ENCODE data around the gene MTHFD1L.
"Not testable (repeated sequence)": the region's sequence is repeated elsewhere in the genome, so short reads cannot be mapped to it uniquely, and the experiment has no call there.

Gene MTHFD1L

GRCh38 chr6:151034825-151035781 is 169.6 kb downstream of the MTHFD1L start:
- Histone ChIP-seq H3K9me3 (ENCODE audit: insufficient read depth, low read length) (peaks cover 1% of the 10 kb centered on the region; the same call in 1 of the 2 replicates), H3K27me3 (ENCODE audit: insufficient read depth, insufficient read length) (no peaks in the 10 kb centered on the region), H3K4me1 (ENCODE audit: insufficient read depth, insufficient read length) (no peaks in the 10 kb centered on the region), H3K9ac (ENCODE audit: insufficient read length, low read depth) (no peak overlapping the region), H3K4me3 (ENCODE audit: insufficient read length, low read depth) (no peak overlapping the region), H3K36me3 (ENCODE audit: insufficient read depth, insufficient read length, low read length) (peaks cover 27% of the 10 kb centered on the region)
- no peak for DNase-seq (ENCODE audit: low read depth, low spot score)
- TF ChIP-seq SUZ12 (IDR thresholded peaks at IDR 0.05; ENCODE audit: extremely low read depth, insufficient read depth, insufficient read length) (no peak), ZNF274 (IDR thresholded peaks at IDR 0.05; ENCODE audit: low read depth, low read length) (no peak), YY1 (IDR thresholded peaks at IDR 0.05; ENCODE audit: insufficient read depth, insufficient read length) (no peak)

DNA sequence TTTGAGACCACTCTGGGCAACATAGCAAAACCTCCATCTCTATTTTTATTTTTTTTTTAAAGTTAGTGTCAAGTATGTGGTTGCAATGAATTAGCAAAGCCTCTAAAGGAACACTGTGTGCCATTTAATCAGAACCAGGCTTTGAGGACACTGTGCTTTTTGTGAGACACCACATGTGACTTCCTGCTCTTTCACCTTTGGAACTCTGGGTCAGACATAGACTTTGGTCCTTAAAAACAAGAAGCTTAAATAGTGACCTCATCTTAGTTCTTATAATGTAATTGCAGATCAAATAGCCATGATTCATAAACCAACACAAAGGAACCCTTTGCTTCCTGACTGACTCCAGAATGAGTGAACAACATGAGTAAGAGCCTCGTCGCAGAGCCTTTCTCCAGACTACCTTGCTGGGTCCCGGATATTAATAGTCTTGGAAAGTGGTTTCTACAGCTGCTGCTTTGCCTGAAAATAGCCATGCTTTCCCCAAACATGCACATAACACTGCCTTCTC is 170.8 kb downstream of the MTHFD1L start:
- not testable (repeated sequence) for H3K9ac ChIP-seq (ENCODE audit: insufficient read length, low read depth); H3K9me3 ChIP-seq (ENCODE audit: insufficient read depth, low read length); H3K4me3 ChIP-seq (ENCODE audit: insufficient read length, low read depth); H3K27me3 ChIP-seq (ENCODE audit: insufficient read depth, insufficient read length); H3K4me1 ChIP-seq (ENCODE audit: insufficient read depth, insufficient read length); DNase-seq (ENCODE audit: low read depth, low spot score)
- H3K36me3 ChIP-seq (ENCODE audit: insufficient read depth, insufficient read length, low read length) = peaks cover 27% of the 10 kb centered on the region

- H3K9ac ChIP-seq (ENCODE audit: insufficient read length, low read depth) = no peak overlapping the region
- peaks cover 6% of the 10 kb centered on the region; the same call in 1 of the 2 replicates for H3K9me3 ChIP-seq (ENCODE audit: insufficient read depth, low read length)
- DNase-seq (ENCODE audit: low read depth, low spot score) = no peak
- peaks cover 27% of the 10 kb centered on the region for H3K36me3 ChIP-seq (ENCODE audit: insufficient read depth, insufficient read length, low read length)
- TF ChIP-seq SUZ12 (IDR thresholded peaks at IDR 0.05; ENCODE audit: extremely low read depth, insufficient read depth, insufficient read length) (no peak), YY1 (IDR thresholded peaks at IDR 0.05; ENCODE audit: insufficient read depth, insufficient read length) (no peak), ZNF274 (IDR thresholded peaks at IDR 0.05; ENCODE audit: low read depth, low read length) (no peak)
- no peaks in the 10 kb centered on the region for H3K27me3 ChIP-seq (ENCODE audit: insufficient read depth, insufficient read length)
- no peak overlapping the region for H3K4me3 ChIP-seq (ENCODE audit: insufficient read length, low read depth)
- H3K4me1 ChIP-seq (ENCODE audit: insufficient read depth, insufficient read length) = no peaks in the 10 kb centered on the region
Observed at GRCh38 chr6:151036869-151037680, 171.6 kb downstream of the MTHFD1L start.

DNA sequence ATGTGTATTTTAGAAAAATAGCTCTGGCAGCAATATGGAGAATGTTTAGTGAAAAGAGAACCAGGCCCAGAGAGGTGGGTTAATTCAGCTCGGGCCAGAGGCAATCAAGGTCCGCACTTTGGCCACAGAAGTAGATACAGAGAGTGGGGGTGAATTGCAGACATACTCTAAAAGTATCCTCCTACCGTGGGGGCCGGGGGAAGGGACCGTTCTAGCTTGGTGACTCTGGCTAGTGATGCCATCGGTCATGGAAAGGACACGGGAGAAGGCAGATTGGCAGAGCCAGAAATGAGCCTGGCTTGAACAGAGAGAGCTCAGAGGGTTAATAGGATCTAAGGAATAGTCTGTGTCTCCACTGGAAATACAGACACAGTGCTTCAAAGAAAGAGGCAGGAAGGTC is 173.1 kb downstream of the MTHFD1L start:
- Histone ChIP-seq H3K4me3 (ENCODE audit: insufficient read length, low read depth) (no peak overlapping the region), H3K27me3 (ENCODE audit: insufficient read depth, insufficient read length) (no peaks in the 10 kb centered on the region), H3K9ac (ENCODE audit: insufficient read length, low read depth) (no peak overlapping the region), H3K9me3 (ENCODE audit: insufficient read depth, low read length) (peaks cover 6% of the 10 kb centered on the region; the same call in 1 of the 2 replicates), H3K4me1 (ENCODE audit: insufficient read depth, insufficient read length) (no peaks in the 10 kb centered on the region), H3K36me3 (ENCODE audit: insufficient read depth, insufficient read length, low read length) (peaks cover 27% of the 10 kb centered on the region)
- no peak for DNase-seq (ENCODE audit: low read depth, low spot score)
- no peak for TF ChIP-seq YY1 (IDR thresholded peaks at IDR 0.05; ENCODE audit: insufficient read depth, insufficient read length)
- TF ChIP-seq ZNF274 (IDR thresholded peaks at IDR 0.05; ENCODE audit: low read depth, low read length) = no peak
- no peak for TF ChIP-seq SUZ12 (IDR thresholded peaks at IDR 0.05; ENCODE audit: extremely low read depth, insufficient read depth, insufficient read length)

GRCh38 chr6:151040888-151041521 is 175.5 kb downstream of the MTHFD1L start:
- H3K4me1 ChIP-seq (ENCODE audit: insufficient read depth, insufficient read length); H3K4me3 ChIP-seq (ENCODE audit: insufficient read length, low read depth); H3K9ac ChIP-seq (ENCODE audit: insufficient read length, low read depth); DNase-seq (ENCODE audit: low read depth, low spot score); H3K9me3 ChIP-seq (ENCODE audit: insufficient read depth, low read length); H3K27me3 ChIP-seq (ENCODE audit: insufficient read depth, insufficient read length): not testable (repeated sequence)
- H3K36me3 ChIP-seq (ENCODE audit: insufficient read depth, insufficient read length, low read length) = peaks cover 21% of the 10 kb centered on the region

DNA sequence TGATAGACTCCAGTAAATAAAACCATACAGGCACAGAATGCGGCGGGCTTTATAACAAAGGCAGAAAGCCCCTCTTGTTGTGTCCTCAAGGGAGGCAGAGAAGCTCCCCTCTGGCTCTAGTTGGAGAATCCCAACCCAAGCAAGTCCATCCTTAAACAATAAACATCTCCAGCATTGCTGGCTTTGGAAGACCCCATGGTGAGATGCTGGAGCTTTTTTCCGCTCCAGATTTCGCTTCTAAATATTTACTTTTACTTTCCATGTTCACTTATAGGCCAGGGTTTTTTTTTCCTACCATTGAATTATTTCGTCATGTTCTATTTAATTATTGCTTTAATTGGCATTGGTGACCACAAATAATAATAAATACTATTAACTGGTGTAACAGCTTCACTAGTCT is 176.2 kb downstream of the MTHFD1L start:
- peaks cover 5% of the 10 kb centered on the region for H3K4me1 ChIP-seq (ENCODE audit: insufficient read depth, insufficient read length)
- H3K27me3 ChIP-seq (ENCODE audit: insufficient read depth, insufficient read length) = no peaks in the 10 kb centered on the region
- H3K9ac ChIP-seq (ENCODE audit: insufficient read length, low read depth) = no peak overlapping the region
- TF ChIP-seq ZNF274 (IDR thresholded peaks at IDR 0.05; ENCODE audit: low read depth, low read length) = no peak
- TF ChIP-seq SUZ12 (IDR thresholded peaks at IDR 0.05; ENCODE audit: extremely low read depth, insufficient read depth, insufficient read length) = no peak
- no peak for TF ChIP-seq YY1 (IDR thresholded peaks at IDR 0.05; ENCODE audit: insufficient read depth, insufficient read length)
- H3K9me3 ChIP-seq (ENCODE audit: insufficient read depth, low read length) = peaks cover 6% of the 10 kb centered on the region; the same call in 1 of the 2 replicates
- peaks cover 18% of the 10 kb centered on the region for H3K36me3 ChIP-seq (ENCODE audit: insufficient read depth, insufficient read length, low read length)
- H3K4me3 ChIP-seq (ENCODE audit: insufficient read length, low read depth) = no peak overlapping the region
- no peak for DNase-seq (ENCODE audit: low read depth, low spot score)

- not testable (repeated sequence) for DNase-seq (ENCODE audit: low read depth, low spot score); H3K9me3 ChIP-seq (ENCODE audit: insufficient read depth, low read length); H3K36me3 ChIP-seq (ENCODE audit: insufficient read depth, insufficient read length, low read length); H3K27me3 ChIP-seq (ENCODE audit: insufficient read depth, insufficient read length); H3K4me1 ChIP-seq (ENCODE audit: insufficient read depth, insufficient read length); H3K9ac ChIP-seq (ENCODE audit: insufficient read length, low read depth); H3K4me3 ChIP-seq (ENCODE audit: insufficient read length, low read depth)
Observed at GRCh38 chr6:151042911-151043330, 177.4 kb downstream of the MTHFD1L start.

Data from NT2/D1 (cell line).